PC-9 (cell line): ENCODE data around the gene ELK4. TPM values are rescaled to one million over a fixed set of nuclear protein-coding genes. Genes with fewer than 3 reads are reported as not detected.

ENCODE experiments used
- BruUV-seq: library from RNA; stranded (reverse); fragments of 400-500 nt; replicated peaks from 2 replicates; lab custom pipeline; 2021; lab: Mats Ljungman, UMichigan
- CTCF ChIA-PET: fragments of 300-600 bp; sonication (Branson Sonifier 250); formaldehyde crosslinking; loops from one replicate; lab custom pipeline; 2022; ENCODE audit warnings: antibody characterized with exemption; lab: Charles Lee
- POLR2A ChIA-PET: fragments of 300-600 bp; sonication (Branson Sonifier 250); formaldehyde crosslinking; loops from one replicate; lab custom pipeline; 2022; ENCODE audit warnings: antibody characterized with exemption; ENCODE audit not compliant: unreplicated experiment; lab: Charles Lee
- DNase-seq, 2 experiments: peaks; one replicate each; pipeline versions ENCODE4 v3.0.0 to v3.0.0-alpha.2; 2015 to 2022; ENCODE audit warnings: mixed read lengths in 1 of 2
- H2AFZ ChIP-seq: fragments of 200-600 bp; sonication (generic); 2 replicates; pipeline ENCODE4 v1.8.1; 2017; ENCODE audit warnings: antibody characterized with exemption
- H3F3A ChIP-seq: fragments of 200-600 bp; sonication (generic); 2 replicates; pipeline ENCODE4 v1.8.1; 2017; ENCODE audit warnings: antibody characterized with exemption, mild to moderate bottlenecking, low read depth; ENCODE audit not compliant: insufficient read depth
- H3K27ac ChIP-seq: fragments of 200-600 bp; sonication (generic); 2 replicates; pipeline ENCODE4 v1.6.1; 2016; ENCODE audit warnings: mixed run types
- H3K27me3 ChIP-seq: fragments of 200-600 bp; sonication (generic); 2 replicates; pipeline ENCODE4 v1.6.1; 2016; ENCODE audit warnings: low read depth, mixed run types; ENCODE audit not compliant: insufficient read depth
- H3K36me3 ChIP-seq: fragments of 200-600 bp; sonication (generic); 2 replicates; pipeline ENCODE4 v1.6.1; 2016; ENCODE audit warnings: low read depth, mixed run types
- H3K4me1 ChIP-seq: fragments of 200-600 bp; sonication (generic); replicated peaks from 2 replicates; pipeline ENCODE4 v1.6.1; 2016; ENCODE audit warnings: mixed run types; ENCODE audit not compliant: insufficient read depth
- H3K4me2 ChIP-seq: fragments of 200-600 bp; sonication (generic); 2 replicates; pipeline ENCODE4 v1.6.1; 2017; ENCODE audit warnings: mixed run types
- H3K4me3 ChIP-seq: fragments of 200-600 bp; sonication (generic); 2 replicates; pipeline ENCODE4 v1.6.1; 2016; ENCODE audit warnings: mixed run types
- H3K79me2 ChIP-seq: fragments of 200-600 bp; sonication (generic); 2 replicates; pipeline ENCODE4 v1.6.1; 2017; ENCODE audit warnings: low read depth, mixed run types
- H3K9me2 ChIP-seq: fragments of 200-600 bp; sonication (generic); 2 replicates; pipeline ENCODE4 v1.8.1; 2017; ENCODE audit warnings: mild to moderate bottlenecking; ENCODE audit not compliant: insufficient read depth
- H3K9me3 ChIP-seq: fragments of 200-600 bp; sonication (generic); 2 replicates; pipeline ENCODE4 v1.8.1; 2016; ENCODE audit warnings: low read depth; ENCODE audit not compliant: insufficient read depth
- H4K20me1 ChIP-seq: fragments of 200-600 bp; sonication (generic); 2 replicates; pipeline ENCODE4 v1.8.1; 2017; ENCODE audit not compliant: insufficient read depth
- CTCF ChIP-seq: fragments of 200-600 bp; sonication (generic); conservative IDR thresholded peaks from 2 replicates; pipeline ENCODE4 v1.6.1; 2017; ENCODE audit warnings: mixed run types, antibody characterized with exemption, mild to moderate bottlenecking, moderate library complexity
- EZH2 ChIP-seq: fragments of 200-600 bp; sonication (generic); IDR thresholded peaks from 2 replicates; pipeline ENCODE4 v1.8.0; 2017; ENCODE audit warnings: antibody characterized with exemption, low read depth
- intact Hi-C: fragments of 100-400 bp; cut with micrococcal nuclease; formaldehyde crosslinking; loops from one replicate; pipeline ENCODE4 v1.10.0; 2022; ENCODE audit not compliant: unreplicated experiment
- total RNA-seq: library from RNA; stranded (reverse); gene quantifications from 2 replicates; pipeline ENCODE4 v1.2.3, GENCODE V29; 2021

The ELK4 gene
- total RNA-seq, 1 experiment from 2014 or later = 48.1 TPM

GRCh38 chr1:205597691-205598314 lies 34.0 kb downstream of the ELK4 start:
- intact Hi-C loops = no loop called here
- H3K4me1 ChIP-seq = no peaks in the 10 kb centered on the region
- DNase-seq = no peak
- H3K27me3 ChIP-seq = no peaks in the 10 kb centered on the region
- no peak overlapping the region for H3K4me3 ChIP-seq
- H3K9me3 ChIP-seq = no peaks in the 10 kb centered on the region
- CTCF ChIA-PET = interaction anchor here (0.6 kb wide), 1 partner anchor 1091 kb away, joined by 5 read pairs; no protein-coding TSS in a partner anchor
- no peaks in the 10 kb centered on the region for H4K20me1 ChIP-seq
- no peaks in the 10 kb centered on the region for H3K79me2 ChIP-seq
- H3K36me3 ChIP-seq = no peaks in the 10 kb centered on the region
- TF ChIP-seq CTCF (no peak), EZH2 (no peak)
- H3K9me2 ChIP-seq = no peaks in the 10 kb centered on the region
- POLR2A ChIA-PET = no interaction called here
- H3F3A ChIP-seq = peaks cover 3% of the 10 kb centered on the region; the same call in 1 of the 2 replicates
- H2AFZ ChIP-seq = no peak overlapping the region
- no peak overlapping the region for H3K4me2 ChIP-seq
- no peak overlapping the region for H3K27ac ChIP-seq
- BruUV-seq = no TSS peak

DNA sequence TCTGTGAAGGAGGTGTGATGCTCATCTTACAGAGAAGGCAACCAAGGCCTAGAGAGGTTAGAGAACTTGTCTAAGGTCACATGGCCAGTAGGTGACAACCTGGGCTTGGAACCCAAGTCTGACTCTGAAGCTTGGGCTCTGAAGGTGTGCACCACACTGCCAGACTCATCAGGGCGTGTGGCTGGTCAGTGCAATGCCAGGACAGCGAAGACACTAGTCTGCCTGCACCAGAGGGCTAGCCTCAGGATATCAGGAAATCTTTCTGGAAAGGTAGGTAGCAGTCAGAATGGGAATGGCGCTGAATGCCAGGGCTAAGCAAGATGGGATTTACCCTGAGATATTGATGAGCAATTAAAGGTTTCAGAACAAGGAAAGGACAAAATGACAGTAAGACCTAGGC lies 34.9 kb downstream of the ELK4 start:
- POLR2A ChIA-PET = no interaction called here
- Histone ChIP-seq H3K4me2 (no peak overlapping the region), H3K27ac (no peak overlapping the region), H3K9me2 (no peaks in the 10 kb centered on the region), H3F3A (peaks cover 3% of the 10 kb centered on the region; the same call in 1 of the 2 replicates), H3K9me3 (no peaks in the 10 kb centered on the region), H3K79me2 (no peaks in the 10 kb centered on the region), H3K4me1 (no peaks in the 10 kb centered on the region), H3K36me3 (no peaks in the 10 kb centered on the region), H4K20me1 (no peaks in the 10 kb centered on the region), H3K27me3 (no peaks in the 10 kb centered on the region), H2AFZ (no peak overlapping the region), H3K4me3 (no peak overlapping the region)
- no peak for DNase-seq
- BruUV-seq = no TSS peak
- CTCF ChIA-PET = no interaction called here
- intact Hi-C loops = no loop called here
- TF ChIP-seq CTCF (no peak), EZH2 (no peak)

- H3K9me2 ChIP-seq = no peaks in the 10 kb centered on the region
- H3K4me3 ChIP-seq = no peak overlapping the region
- DNase-seq = no peak
- H3K4me1 ChIP-seq = peaks cover 4% of the 10 kb centered on the region
- no peak for TF ChIP-seq CTCF
- TF ChIP-seq EZH2 = no peak
- BruUV-seq = no TSS peak
- H2AFZ ChIP-seq = no peak overlapping the region
- POLR2A ChIA-PET = interaction anchor here (0.9 kb wide), 1 partner anchor 58 kb away, joined by 6 read pairs; no protein-coding TSS in a partner anchor
- no peaks in the 10 kb centered on the region for H3K27me3 ChIP-seq
- H3K4me2 ChIP-seq = no peak overlapping the region
- intact Hi-C loops = no loop called here
- H3K27ac ChIP-seq = no peak overlapping the region
- CTCF ChIA-PET = interaction anchor here (0.5 kb wide), 1 partner anchor 200 kb away, joined by 4 read pairs; no protein-coding TSS in a partner anchor
- H3F3A ChIP-seq = peaks cover 3% of the 10 kb centered on the region; the same call in 1 of the 2 replicates
- no peaks in the 10 kb centered on the region for H3K36me3 ChIP-seq
- no peaks in the 10 kb centered on the region for H4K20me1 ChIP-seq
- no peaks in the 10 kb centered on the region for H3K9me3 ChIP-seq
- no peaks in the 10 kb centered on the region for H3K79me2 ChIP-seq
Measured at GRCh38 chr1:205595861-205596260, 36.0 kb downstream of the ELK4 start.
